IMR-90 (cell line): ENCODE results near the gene ARAP2. TPM values are rescaled to one million over a fixed set of nuclear protein-coding genes. Genes with fewer than 3 reads are reported as not detected.

Experiments
- ATAC-seq: fragments of 200-7000 bp; cut with Tn5 transposase; 2 replicates; pipeline ENCODE4 v1.9.1; 2020; ENCODE audit warnings: low read depth, mild to moderate bottlenecking, moderate library complexity
- BruUV-seq: library from RNA; stranded (reverse); fragments of 400-500 nt; replicated peaks from 2 replicates; lab custom pipeline; 2021; lab: Mats Ljungman, UMichigan
- CTCF ChIA-PET: fragments of 300-600 bp; formaldehyde crosslinking; extraction: SDS; loops from one replicate; lab custom pipeline; 2021; ENCODE audit warnings: antibody characterized with exemption; lab: Yijun Ruan, JAX
- POLR2A ChIA-PET: fragments of 300-600 bp; sonication (Branson Sonifier 250); formaldehyde crosslinking; loops from one replicate; lab custom pipeline; 2022; ENCODE audit warnings: antibody characterized with exemption; ENCODE audit not compliant: unreplicated experiment; lab: Charles Lee
- DNase-seq: peaks from one replicate; pipeline ENCODE4 v3.0.0; 2013
- H2AFZ ChIP-seq: replicated peaks from 2 replicates; pipeline ENCODE3; 2013; ENCODE audit warnings: low read length, mild to moderate bottlenecking; ENCODE audit not compliant: poor library complexity
- H2AK5ac ChIP-seq: 2 replicates; pipeline ENCODE4 v1.6.1; 2013; ENCODE audit warnings: low read depth, low read length, inconsistent platforms
- H2AK9ac ChIP-seq: replicated peaks from 2 replicates; pipeline ENCODE3; 2013; ENCODE audit warnings: mild to moderate bottlenecking, low read depth, low read length, moderate library complexity; ENCODE audit not compliant: poor library complexity
- H2BK120ac ChIP-seq: 2 replicates; pipeline ENCODE4 v1.6.1; 2013; ENCODE audit warnings: low read depth, low read length, inconsistent platforms
- H2BK15ac ChIP-seq: 3 replicates; pipeline ENCODE4 v1.6.1; 2013; ENCODE audit warnings: low read depth, low read length, inconsistent platforms
- H2BK20ac ChIP-seq: 2 replicates; pipeline ENCODE4 v1.6.1; 2013; ENCODE audit warnings: low read depth, mild to moderate bottlenecking, inconsistent platforms, low read length, moderate library complexity
- H2BK5ac ChIP-seq: 2 replicates; pipeline ENCODE4 v1.6.1; 2013; ENCODE audit warnings: mild to moderate bottlenecking, low read depth, low read length, inconsistent platforms; ENCODE audit not compliant: poor library complexity, severe bottlenecking
- H3K14ac ChIP-seq: replicated peaks from 2 replicates; pipeline ENCODE4 v1.6.1; 2013; ENCODE audit warnings: low read depth, low read length, inconsistent platforms
- H3K18ac ChIP-seq: 2 replicates; pipeline ENCODE4 v1.6.1; 2013; ENCODE audit warnings: low read depth, low read length, control low read depth
- H3K23ac ChIP-seq: 2 replicates; pipeline ENCODE4 v1.6.1; 2013; ENCODE audit warnings: low read depth, low read length, inconsistent platforms
- H3K27ac ChIP-seq: 2 replicates; pipeline ENCODE4 v1.5.1; 2013; ENCODE audit warnings: mild to moderate bottlenecking, control low read depth, low read length; ENCODE audit not compliant: insufficient read depth
- H3K27me3 ChIP-seq: 2 replicates; pipeline ENCODE4 v1.6.1; 2013; ENCODE audit warnings: low read length; ENCODE audit not compliant: control insufficient read depth, insufficient read depth
- H3K36me3 ChIP-seq: 2 replicates; pipeline ENCODE4 v1.6.1; 2013; ENCODE audit warnings: low read length, mixed read lengths; ENCODE audit not compliant: control insufficient read depth, insufficient read depth
- H3K4ac ChIP-seq: 2 replicates; pipeline ENCODE4 v1.6.1; 2013; ENCODE audit warnings: low read depth, low read length, inconsistent platforms
- H3K4me1 ChIP-seq: 2 replicates; pipeline ENCODE4 v1.6.1; 2013; ENCODE audit warnings: low read length, mixed read lengths; ENCODE audit not compliant: control insufficient read depth, insufficient read depth
- H3K4me2 ChIP-seq: 2 replicates; pipeline ENCODE4 v1.6.1; 2013; ENCODE audit warnings: low read depth, mild to moderate bottlenecking, control low read depth, low read length, moderate library complexity
- H3K4me3 ChIP-seq: 2 replicates; pipeline ENCODE4 v1.5.1; 2013; ENCODE audit warnings: low read depth, mild to moderate bottlenecking, control low read depth, low read length, moderate library complexity; ENCODE audit not compliant: insufficient read depth
- H3K56ac ChIP-seq: 2 replicates; pipeline ENCODE4 v1.6.1; 2013; ENCODE audit warnings: low read length, inconsistent platforms; ENCODE audit not compliant: insufficient read depth; ENCODE audit errors: extremely low read depth
- H3K79me1 ChIP-seq, 2 experiments: 2 replicates each; pipeline ENCODE4 v1.6.1; 2013; ENCODE audit warnings: low read length in 2 of 2, inconsistent platforms in 1 of 2, low read depth in 1 of 2
- H3K9ac ChIP-seq: 2 replicates; pipeline ENCODE4 v1.6.1; 2013; ENCODE audit warnings: low read depth, low read length, control low read depth
- H3K9me1 ChIP-seq: 2 replicates; pipeline ENCODE4 v1.6.1; 2013; ENCODE audit warnings: low read length, inconsistent platforms; ENCODE audit not compliant: insufficient read depth
- H3K9me3 ChIP-seq: 2 replicates; pipeline ENCODE4 v1.6.1; 2013; ENCODE audit warnings: low read length; ENCODE audit not compliant: control insufficient read depth, insufficient read depth
- H4K20me1 ChIP-seq: 2 replicates; pipeline ENCODE4 v1.6.1; 2013; ENCODE audit warnings: low read length, inconsistent platforms; ENCODE audit not compliant: insufficient read depth
- H4K5ac ChIP-seq: 2 replicates; pipeline ENCODE4 v1.6.1; 2013; ENCODE audit warnings: mild to moderate bottlenecking, low read depth, low read length, control low read depth
- H4K8ac ChIP-seq, 2 experiments: 2 replicates each; pipeline ENCODE4 v1.6.1; 2013; ENCODE audit warnings: low read depth in 2 of 2, low read length in 2 of 2, control low read depth in 1 of 2, inconsistent platforms in 1 of 2
- H4K91ac ChIP-seq: 2 replicates; pipeline ENCODE4 v1.6.1; 2013; ENCODE audit warnings: low read depth, low read length, inconsistent platforms; ENCODE audit not compliant: insufficient read depth
- BHLHE40 ChIP-seq: fragments of 150-350 bp; IDR thresholded peaks from 2 replicates; pipeline ENCODE4 v1.6.1; 2016; ENCODE audit warnings: mild to moderate bottlenecking, low read depth, low read length
- CEBPB ChIP-seq: IDR thresholded peaks from 2 replicates; pipeline ENCODE4 v1.6.1; 2012; ENCODE audit warnings: low read depth, low read length, improper control_type of control experiment
- CHD1 ChIP-seq: IDR thresholded peaks from 2 replicates; pipeline ENCODE4 v1.6.1; 2012; ENCODE audit warnings: low read depth, low read length, improper control_type of control experiment
- CTCF ChIP-seq: conservative IDR thresholded peaks from 2 replicates; pipeline ENCODE4 v1.5.1; 2012; ENCODE audit warnings: mild to moderate bottlenecking, low read depth, low read length, improper control_type of control experiment
- FOS ChIP-seq: fragments of 150-350 bp; IDR thresholded peaks from 2 replicates; pipeline ENCODE4 v1.6.1; 2016; ENCODE audit warnings: low read depth, low read length
- MAZ ChIP-seq: IDR thresholded peaks from 2 replicates; pipeline ENCODE4 v1.6.1; 2012; ENCODE audit warnings: low read depth, mild to moderate bottlenecking, low read length, improper control_type of control experiment, moderate library complexity, borderline replicate concordance
- RCOR1 ChIP-seq: IDR thresholded peaks from 2 replicates; pipeline ENCODE4 v1.6.1; 2012; ENCODE audit warnings: mild to moderate bottlenecking, low read length, improper control_type of control experiment; ENCODE audit not compliant: insufficient replicate concordance
- RFX5 ChIP-seq: IDR thresholded peaks from 2 replicates; pipeline ENCODE4 v1.8.0; 2012; ENCODE audit warnings: low read depth, mild to moderate bottlenecking, low read length, moderate library complexity
- USF2 ChIP-seq: fragments of 150-350 bp; IDR thresholded peaks from 2 replicates; pipeline ENCODE4 v1.6.1; 2017; ENCODE audit warnings: mild to moderate bottlenecking, antibody characterized with exemption, low read length, low read depth
- WGBS, 2 experiments: methylation state at CpG; one replicate each; pipeline versions ENCODE4 v1.1.5 to v1.1.7; 2013; ENCODE audit warnings: missing lambda C conversion rate in 2 of 2; ENCODE audit not compliant: insufficient read length in 1 of 2; ENCODE audit errors: extremely low coverage in 2 of 2; 5-methylcytosine and 5-hydroxymethylcytosine counted together
- dilution Hi-C: fragments of 300-500 bp; cut with HindIII; formaldehyde crosslinking; loops from one replicate; pipeline ENCODE4 v1.14.3; 2018; ENCODE audit warnings: low sequenced_read_pairs; ENCODE audit not compliant: unreplicated experiment
- in situ Hi-C: fragments of 300-500 bp; cut with MboI; formaldehyde crosslinking; loops from 3 replicates; pipeline ENCODE4 v1.14.3; 2019; ENCODE audit warnings: low sequenced_read_pairs, inconsistent platforms, mixed read lengths
- intact Hi-C: fragments of 100-400 bp; cut with micrococcal nuclease; formaldehyde crosslinking; loops from 2 replicates; pipeline ENCODE4 v1.10.0; 2022
- polyA plus RNA-seq, 3 experiments: library from polyadenylated mRNA; depleted of rRNA; stranded (reverse); fragments of >200 nt; gene quantifications; 2 replicates each; pipeline ENCODE4 v1.2.3, GENCODE V29; 2012; ENCODE audit warnings: low replicate concordance in 1 of 3
- total RNA-seq: library from RNA; depleted of rRNA; stranded (reverse); fragments of >200 nt; gene quantifications from 2 replicates; pipeline ENCODE4 v1.2.3, GENCODE V29; 2012

The ARAP2 gene
- total and polyA plus RNA-seq, 2 of the 4 experiments (the other 2 are of a cell fraction): 0.32 to 1.8 TPM

- H2BK20ac ChIP-seq: no peak overlapping the region
- WGBS, 2 experiments: no CpG with 5 or more reads among the region's 4 CpGs
- no peak overlapping the region for H3K14ac ChIP-seq
- H3K9me3 ChIP-seq: no peaks in the 10 kb centered on the region
- no peak for ATAC-seq
- intact Hi-C loops: no loop called here
- dilution Hi-C loops: no loop called here
- no peak overlapping the region for H3K18ac ChIP-seq
- no peak overlapping the region for H2BK120ac ChIP-seq
- no peaks in the 10 kb centered on the region for H3K27me3 ChIP-seq
- no peak overlapping the region for H3K9ac ChIP-seq
- TF ChIP-seq CTCF (no peak), RCOR1 (no peak), CEBPB (no peak), CHD1 (no peak), BHLHE40 (no peak), MAZ (no peak), USF2 (no peak), RFX5 (no peak), FOS (no peak)
- H2BK5ac ChIP-seq: no peak overlapping the region
- no peak overlapping the region for H3K4me2 ChIP-seq
- no peak overlapping the region for H2AK5ac ChIP-seq
- H3K4me1 ChIP-seq: no peaks in the 10 kb centered on the region
- ChIA-PET POLR2A (no interaction called here), CTCF (no interaction called here)
- H3K4ac ChIP-seq: no peak overlapping the region
- H3K23ac ChIP-seq: no peak overlapping the region
- H3K79me1 ChIP-seq: no peaks in the 10 kb centered on the region
- H4K91ac ChIP-seq: no peak overlapping the region
- H3K9me1 ChIP-seq: no peaks in the 10 kb centered on the region
- H2AK9ac ChIP-seq: no peak overlapping the region
- H2AFZ ChIP-seq: no peak overlapping the region
- BruUV-seq: no TSS peak
- no peak overlapping the region for H3K27ac ChIP-seq
- H3K36me3 ChIP-seq: no peaks in the 10 kb centered on the region
- H2BK15ac ChIP-seq: no peak overlapping the region
- DNase-seq: no peak
- H4K20me1 ChIP-seq: no peaks in the 10 kb centered on the region
- no peak overlapping the region for H3K56ac ChIP-seq
- H3K4me3 ChIP-seq: no peak overlapping the region
- in situ Hi-C loops: no loop called here
- no peak overlapping the region for H4K8ac ChIP-seq
- no peak overlapping the region for H4K5ac ChIP-seq
These were observed 29.4 kb downstream of the ARAP2 start for GRCh38 chr4:36214735-36215485.
